Tibial nerve (tissue), 4 donors: Measurements from ENCODE around the gene MAP2.

Experiments
- EP300 ChIP-seq, 2 donors: sonication (generic); formaldehyde crosslinking; IDR thresholded peaks; one replicate each; pipeline ENCODE4 v1.6.1; 2017; ENCODE audit warnings: antibody characterized with exemption in 2 of 2, mild to moderate bottlenecking in 1 of 2
- POLR2A ChIP-seq, 2 donors: fragments of 450-650 bp; IDR thresholded peaks; one replicate each; pipeline ENCODE4 v1.6.1; 2017; ENCODE audit warnings: antibody characterized with exemption in 2 of 2, mild to moderate bottlenecking in 2 of 2, moderate library complexity in 2 of 2
- TF ChIP-seq, protein P1 (sequence below), 5 experiments: fragments of 200-600 bp in 3 of 5; fragments of 450-650 bp in 2 of 5; sonication (generic) in 3 of 5; IDR thresholded peaks; one replicate each; pipeline ENCODE4 v1.5.1; 2016 to 2019; ENCODE audit warnings: antibody characterized with exemption in 5 of 5, mild to moderate bottlenecking in 3 of 5, moderate library complexity in 2 of 5

DNA sequence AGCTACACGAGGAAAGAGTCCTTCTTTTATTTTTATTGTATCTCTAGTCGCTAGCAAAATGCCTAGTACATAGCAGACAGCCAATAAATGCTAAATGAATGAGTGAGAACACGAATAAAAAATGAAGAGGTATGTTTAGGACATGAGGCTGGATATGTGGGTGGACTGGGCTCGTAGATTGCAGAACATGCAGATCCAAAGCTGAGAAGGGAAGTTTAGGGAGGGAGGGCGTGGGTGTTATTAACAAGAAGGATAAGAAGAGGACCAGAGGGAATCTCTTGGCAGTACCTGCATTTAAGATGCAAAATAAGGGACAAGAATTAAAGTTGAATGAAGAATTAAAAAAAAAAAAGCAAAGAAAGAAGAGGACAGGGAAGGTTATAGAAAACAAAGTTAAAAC is 161.1 kb downstream of the MAP2 start:
- no peak for TF ChIP-seq POLR2A (IDR thresholded peaks at IDR 0.05)
- TF ChIP-seq, protein P1, sequence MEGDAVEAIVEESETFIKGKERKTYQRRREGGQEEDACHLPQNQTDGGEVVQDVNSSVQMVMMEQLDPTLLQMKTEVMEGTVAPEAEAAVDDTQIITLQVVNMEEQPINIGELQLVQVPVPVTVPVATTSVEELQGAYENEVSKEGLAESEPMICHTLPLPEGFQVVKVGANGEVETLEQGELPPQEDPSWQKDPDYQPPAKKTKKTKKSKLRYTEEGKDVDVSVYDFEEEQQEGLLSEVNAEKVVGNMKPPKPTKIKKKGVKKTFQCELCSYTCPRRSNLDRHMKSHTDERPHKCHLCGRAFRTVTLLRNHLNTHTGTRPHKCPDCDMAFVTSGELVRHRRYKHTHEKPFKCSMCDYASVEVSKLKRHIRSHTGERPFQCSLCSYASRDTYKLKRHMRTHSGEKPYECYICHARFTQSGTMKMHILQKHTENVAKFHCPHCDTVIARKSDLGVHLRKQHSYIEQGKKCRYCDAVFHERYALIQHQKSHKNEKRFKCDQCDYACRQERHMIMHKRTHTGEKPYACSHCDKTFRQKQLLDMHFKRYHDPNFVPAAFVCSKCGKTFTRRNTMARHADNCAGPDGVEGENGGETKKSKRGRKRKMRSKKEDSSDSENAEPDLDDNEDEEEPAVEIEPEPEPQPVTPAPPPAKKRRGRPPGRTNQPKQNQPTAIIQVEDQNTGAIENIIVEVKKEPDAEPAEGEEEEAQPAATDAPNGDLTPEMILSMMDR (IDR thresholded peaks at IDR 0.05), result no peak
- TF ChIP-seq EP300 (IDR thresholded peaks at IDR 0.05), result no peak
